GM21367 (cell line): ENCODE measurements around the gene SLC25A21.

Source experiments
- ATAC-seq: cut with Tn5 transposase; IDR thresholded peaks from one replicate; pipeline ENCODE4 v1.9.1; 2021; ENCODE audit not compliant: unreplicated experiment

Gene SLC25A21

DNA sequence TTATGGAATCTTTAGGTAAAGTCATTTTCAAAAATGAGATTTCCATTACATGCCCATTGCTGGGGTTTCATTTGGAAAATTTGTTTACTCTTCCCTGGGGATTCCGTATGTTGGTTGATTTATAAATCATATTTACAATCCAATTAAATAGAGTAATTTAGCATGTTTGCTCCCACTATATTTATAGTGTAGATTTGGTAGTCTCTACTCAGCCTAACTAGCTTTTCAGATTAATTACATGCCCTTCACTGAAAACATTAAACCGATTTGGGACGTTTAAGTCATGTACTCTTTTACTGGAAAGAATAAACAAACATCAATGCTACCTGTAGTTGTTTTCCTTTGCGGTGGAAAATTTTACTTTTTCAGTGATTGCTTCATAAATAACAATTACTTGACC lies 500.3 kb downstream of the SLC25A21 start:
- no peak for ATAC-seq

DNA sequence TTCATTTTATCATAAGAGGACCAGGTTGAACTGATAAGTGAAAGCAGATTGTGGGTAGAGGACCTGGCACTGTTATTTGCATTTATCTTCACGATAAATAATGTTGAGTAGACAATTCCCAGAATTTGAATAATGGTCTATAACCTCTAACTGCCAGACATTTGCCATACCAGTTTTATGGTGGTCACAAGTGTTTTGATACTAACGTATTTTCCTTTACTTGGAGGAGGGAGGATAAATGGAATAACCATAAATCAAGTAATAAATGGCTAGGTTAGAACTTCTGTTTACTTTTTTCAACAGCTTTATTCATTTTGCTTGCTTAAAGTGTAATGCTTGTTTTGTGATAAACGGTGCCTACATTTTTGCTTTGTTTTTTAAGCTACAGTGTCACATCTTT lies 501.3 kb downstream of the SLC25A21 start:
- no peak for ATAC-seq

DNA sequence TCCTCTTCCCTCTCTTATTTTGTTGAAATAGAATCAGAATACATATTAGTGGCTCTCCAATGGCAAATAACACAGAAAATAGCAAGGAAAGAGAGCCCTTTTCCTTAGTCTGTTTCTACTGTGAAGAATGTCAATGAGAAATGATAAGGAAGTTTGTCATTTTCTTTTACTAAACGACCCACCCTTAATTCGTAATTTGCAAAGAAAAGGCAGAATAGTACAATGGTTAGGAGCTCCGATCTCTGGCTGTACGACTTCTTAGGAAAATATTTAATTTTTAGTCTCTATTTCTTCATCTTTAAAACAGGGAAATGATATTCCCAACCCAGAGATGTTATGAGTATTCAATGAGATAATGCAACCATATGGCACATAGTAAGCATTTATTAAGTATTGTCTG lies 504.7 kb downstream of the SLC25A21 start:
- ATAC-seq, result no peak

DNA sequence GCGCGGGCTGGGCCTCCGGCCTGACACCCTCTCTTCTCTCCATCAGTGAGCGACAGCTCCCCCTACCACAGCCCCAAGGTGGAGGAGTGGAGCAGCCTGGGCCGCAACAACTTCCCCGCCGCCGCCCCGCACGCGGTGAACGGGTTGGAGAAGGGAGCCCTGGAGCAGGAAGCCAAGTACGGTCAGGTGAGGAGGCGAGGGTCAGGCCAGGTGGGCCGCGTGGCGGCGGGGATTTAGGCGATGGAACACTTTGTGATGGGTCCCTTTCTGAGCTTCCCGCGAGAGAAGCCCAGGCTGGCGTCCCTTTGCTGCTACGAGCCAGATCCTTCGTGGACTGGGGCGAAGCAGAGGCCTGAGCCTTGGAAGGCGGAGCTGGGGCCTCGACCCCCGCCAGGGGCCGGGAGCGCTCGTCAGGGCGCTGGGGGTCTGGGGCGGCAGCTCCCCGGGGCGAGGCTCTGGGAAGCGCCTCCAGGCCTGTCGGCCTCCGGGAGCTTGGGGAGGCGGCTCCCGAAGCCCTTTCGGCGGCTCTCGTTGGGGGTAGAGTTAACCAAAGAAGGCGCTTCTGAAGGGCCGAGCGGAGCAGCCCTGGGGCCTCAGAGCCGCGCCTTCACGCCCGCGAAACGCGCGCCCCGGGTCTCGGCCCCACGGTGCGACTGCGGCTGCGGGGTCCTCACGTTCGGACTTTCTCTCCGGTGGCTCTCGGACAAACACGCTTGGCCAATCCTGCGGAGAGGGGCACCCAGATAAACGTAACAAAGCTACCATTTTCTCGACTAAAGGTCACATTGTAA lies 505.8 kb downstream of the SLC25A21 start:
- no peak for ATAC-seq

DNA sequence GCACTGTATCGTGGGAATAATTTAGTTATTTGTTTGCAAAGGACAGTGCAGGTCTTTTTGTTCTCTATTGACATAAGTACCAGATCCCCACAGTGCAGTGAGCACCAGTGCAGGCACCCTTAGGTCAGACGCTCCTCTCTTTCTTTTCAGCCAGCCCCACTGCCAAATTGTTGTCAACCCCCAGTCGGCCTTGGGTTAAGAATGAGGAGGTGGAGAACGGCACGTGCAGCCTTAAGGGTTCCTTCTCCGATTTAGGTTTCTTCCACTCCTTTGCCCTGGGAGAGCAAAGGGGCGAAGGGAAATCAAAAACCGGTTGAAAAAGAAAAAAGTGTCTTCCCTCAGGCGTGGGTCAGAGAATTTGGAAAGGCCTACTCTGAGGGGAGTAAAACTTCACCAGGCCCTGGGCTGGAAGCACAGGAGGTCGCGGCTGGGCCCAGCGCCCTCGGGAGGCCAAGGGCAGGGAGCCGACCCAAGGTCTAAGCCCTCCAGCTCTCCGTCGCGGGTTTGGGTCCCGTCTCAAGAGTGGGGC lies 506.5 kb downstream of the SLC25A21 start:
- no peak for ATAC-seq

DNA sequence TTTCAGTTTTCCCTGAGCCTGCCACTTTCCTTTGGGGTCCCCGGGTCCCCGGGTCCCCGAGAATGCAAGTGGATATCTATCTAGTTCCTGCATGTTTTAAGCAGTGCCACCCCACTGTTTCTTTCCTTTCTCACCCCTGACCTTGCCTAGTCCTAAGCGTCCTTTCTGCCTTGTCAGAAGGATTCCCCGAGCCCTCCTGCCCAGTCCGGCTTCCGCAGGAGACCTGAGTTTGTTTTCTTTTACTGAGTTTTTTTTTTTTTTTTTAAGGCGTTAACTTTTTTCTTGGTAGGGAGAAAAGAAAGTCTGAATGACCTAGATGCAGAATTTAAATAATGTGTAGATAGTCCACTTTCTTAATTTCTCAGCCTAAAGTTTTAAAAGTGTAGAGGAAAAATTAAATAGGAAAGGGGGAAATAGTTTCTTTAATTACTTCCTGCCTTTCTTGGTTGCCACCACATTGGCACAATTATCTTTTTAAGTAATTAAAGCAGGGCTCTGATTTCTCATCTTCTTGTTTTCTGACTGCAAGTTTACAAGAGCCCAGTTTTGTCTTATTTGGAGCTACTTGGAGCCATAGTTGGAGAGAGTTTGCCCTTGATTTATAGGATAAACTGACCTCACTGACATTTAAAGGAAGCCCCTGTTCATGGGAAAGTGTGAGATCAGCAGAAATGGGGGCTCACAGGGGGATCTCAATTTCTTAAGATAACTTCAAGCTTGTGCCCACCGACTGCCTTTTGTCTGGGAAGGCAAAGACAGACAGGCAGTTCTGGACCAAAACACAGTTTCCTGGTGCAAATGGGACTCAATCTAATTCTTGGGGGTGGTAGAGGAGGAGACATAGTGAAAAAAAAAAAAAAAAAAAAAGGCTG lies 507.8 kb downstream of the SLC25A21 start:
- no peak for ATAC-seq

DNA sequence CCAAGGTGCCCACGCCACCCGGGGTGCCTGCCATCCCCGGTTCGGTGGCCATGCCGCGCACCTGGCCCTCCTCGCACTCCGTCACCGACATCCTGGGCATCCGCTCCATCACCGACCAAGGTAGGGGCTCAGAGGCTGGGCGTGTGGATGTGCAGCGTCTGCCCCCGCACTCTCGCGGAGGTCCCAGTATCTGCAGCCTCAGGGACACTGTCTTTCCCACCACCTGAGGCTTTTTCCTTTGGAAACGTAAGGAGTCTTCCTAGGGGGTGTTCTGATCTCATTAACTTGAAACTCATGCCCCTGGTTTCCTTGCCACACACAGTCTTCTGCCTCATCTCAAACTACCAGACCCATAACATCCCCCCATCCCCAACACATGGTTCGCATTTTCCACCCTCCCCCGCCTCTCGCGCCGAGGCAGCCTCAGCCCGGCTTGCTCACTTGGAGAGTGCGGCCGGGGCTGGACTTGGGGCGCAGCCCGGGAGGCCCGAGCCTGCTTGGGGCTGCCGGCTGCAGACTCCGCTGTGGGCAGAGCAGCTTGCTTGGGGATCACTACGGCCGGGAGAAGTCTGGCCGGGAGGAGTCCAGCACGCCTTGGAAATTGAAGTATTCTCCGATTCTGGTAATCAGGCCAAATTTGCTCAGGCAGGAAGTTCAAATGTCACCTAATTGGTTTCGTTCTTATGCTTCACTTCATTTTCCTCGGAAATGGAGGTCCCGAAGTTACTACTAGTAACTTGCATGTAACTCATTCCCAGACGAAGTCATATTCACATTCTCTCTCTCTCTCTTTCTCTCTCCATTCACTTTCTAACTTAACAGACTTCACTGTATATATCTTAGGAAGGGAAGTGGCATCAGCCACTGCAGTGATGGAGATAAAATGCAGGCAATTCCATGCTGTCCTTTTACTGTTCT lies 508.7 kb downstream of the SLC25A21 start:
- no peak for ATAC-seq

DNA sequence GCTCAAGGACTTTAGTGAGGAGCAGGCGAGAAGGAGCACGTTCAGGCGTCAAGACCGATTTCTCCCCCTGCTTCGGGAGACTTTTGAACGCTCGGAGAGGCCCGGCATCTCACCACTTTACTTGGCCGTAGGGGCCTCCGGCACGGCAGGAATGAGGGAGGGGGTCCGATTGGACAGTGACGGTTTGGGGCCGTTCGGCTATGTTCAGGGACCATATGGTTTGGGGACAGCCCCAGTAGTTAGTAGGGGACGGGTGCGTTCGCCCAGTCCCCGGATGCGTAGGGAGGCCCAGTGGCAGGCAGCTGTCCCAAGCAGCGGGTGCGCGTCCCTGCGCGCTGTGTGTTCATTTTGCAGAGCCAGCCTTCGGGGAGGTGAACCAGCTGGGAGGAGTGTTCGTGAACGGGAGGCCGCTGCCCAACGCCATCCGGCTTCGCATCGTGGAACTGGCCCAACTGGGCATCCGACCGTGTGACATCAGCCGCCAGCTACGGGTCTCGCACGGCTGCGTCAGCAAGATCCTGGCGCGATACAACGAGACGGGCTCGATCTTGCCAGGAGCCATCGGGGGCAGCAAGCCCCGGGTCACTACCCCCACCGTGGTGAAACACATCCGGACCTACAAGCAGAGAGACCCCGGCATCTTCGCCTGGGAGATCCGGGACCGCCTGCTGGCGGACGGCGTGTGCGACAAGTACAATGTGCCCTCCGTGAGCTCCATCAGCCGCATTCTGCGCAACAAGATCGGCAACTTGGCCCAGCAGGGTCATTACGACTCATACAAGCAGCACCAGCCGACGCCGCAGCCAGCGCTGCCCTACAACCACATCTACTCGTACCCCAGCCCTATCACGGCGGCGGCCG lies 509.6 kb downstream of the SLC25A21 start:
- ATAC-seq, result no peak

DNA sequence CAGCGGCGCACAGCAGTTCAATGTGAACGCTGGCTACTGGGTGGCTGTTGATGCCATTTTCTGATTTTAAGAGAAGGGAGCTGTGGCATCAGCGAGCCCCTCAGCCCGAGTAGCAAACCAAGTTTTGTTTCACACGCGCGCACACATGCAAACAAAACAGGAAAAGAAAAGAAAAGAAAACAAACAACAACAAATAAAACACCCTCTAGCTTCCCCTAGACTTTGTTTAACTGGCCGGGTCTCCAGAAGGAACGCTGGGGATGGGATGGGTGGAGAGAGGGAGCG lies 510.2 kb downstream of the SLC25A21 start:
- ATAC-seq, result no peak

DNA sequence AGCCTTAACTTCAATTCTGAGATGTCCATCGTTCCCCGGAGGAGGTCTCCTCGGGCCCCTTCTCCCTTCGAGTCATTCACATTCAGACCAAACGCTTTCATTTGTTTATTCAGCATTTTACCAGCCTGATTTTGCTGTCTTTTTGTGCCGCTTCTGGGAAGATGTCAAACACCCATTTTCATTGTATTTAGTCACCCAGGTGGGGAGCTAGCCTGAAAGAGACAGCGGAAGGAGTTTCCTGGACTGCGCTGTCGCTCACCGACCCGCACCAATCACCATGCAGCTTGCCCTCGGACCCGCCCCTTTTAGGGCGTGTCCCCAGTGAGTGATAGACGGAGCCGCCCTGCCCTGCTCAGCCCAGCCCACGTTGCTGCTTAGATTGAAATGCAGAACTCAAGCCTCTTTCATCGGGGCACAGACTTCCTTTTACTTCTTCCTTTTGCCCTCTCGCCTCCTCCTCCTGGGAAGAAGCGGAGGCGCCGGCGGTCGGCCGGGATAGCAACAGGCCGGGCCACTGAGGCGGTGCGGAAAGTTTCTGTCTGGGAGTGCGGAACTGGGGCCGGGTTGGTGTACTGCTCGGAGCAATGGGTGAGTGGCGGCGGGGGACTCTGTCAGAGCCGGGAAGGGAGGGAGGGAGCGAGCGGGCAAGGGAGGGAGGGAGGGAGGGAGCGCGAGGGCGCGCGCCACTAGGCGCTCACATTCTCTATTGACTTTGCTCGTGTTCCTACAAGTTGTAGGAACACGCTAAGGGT lies 510.7 kb downstream of the SLC25A21 start, which contains the start of gene PAX9:
Gene PAX9, plus strand, starts transcription at position 355 of the 752 bp plus-strand sequence. Its CDS starts 230 bp downstream, at position 585.
- ATAC-seq, result no peak

DNA sequence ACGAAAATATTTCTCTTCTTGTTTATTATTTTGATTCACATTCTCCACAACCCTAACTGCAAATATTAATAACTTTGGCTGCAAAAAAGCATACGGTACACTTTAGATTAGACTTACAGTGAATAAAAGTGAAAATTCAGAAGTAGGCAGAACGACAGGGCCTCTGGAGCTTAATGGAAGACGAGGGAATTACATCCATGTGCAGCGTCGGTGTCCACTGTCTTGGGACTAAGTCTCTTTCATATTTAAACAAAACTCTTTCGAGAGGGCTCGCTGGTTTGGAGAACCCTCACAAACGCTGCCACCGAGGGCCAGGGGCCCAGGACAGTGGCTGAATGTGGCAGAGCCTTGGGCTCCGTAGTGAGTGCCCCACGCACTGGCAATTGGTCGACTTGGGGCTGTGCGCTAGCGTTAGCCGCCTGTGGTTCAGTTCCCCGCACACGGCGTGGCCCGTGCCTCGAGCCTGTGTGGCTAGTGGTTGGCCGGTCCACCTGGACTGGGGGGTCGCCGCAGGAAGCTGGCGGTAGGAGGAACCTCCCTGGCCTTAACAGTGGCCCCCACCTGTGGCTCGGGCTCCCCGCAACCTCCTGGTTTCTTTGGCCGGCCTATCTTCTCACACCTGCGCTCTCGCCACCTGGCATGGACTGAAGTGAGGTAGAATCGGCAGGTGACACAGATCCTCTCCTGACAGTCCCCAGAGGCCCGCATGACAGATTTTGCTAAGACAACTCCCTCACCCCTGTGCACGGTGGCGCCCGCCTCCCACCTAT lies 511.5 kb downstream of the SLC25A21 start:
- no peak for ATAC-seq

DNA sequence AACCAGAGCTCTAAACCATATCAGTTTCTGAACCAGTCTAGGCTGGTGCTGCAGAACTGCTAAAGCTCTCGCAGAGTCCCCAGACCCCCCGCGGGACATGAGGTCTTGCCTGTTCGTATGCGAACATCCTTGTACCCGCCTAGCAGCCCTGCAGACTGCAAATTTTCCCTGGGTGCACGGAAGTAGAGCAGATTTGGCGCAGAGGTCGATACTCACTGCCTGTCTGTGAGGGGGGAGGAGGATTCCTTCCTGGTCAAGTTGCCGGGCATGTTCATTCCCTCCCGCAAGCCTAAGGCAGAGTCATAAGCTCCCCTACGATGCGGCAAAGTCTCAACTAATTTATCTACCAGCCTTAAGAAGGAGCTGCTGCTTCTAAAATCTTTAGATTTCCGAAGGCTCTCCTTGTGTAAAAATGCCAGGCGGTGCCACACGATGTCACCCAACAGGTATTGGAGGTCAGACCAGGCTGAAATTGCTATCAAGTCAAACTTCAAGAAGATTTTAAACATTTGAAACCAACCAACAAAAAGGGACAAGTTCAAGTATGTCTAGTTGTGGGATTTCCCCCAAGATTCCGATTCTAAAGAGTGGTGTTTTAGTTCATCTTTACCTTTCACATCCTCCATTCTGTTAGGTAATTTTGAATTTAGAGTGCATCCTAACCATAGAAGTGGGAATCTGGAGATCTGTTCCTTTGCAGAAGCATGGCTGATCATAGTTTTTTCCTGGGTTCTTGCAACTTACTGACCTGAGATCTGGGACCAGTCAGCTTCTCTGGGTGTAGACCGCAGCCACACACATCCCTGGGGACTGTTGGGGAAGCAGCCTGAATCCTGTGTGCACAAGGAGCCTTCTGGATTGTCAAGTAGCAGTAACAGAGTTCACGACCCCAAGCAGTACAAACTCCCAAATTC lies 512.3 kb downstream of the SLC25A21 start:
- ATAC-seq, result no peak

DNA sequence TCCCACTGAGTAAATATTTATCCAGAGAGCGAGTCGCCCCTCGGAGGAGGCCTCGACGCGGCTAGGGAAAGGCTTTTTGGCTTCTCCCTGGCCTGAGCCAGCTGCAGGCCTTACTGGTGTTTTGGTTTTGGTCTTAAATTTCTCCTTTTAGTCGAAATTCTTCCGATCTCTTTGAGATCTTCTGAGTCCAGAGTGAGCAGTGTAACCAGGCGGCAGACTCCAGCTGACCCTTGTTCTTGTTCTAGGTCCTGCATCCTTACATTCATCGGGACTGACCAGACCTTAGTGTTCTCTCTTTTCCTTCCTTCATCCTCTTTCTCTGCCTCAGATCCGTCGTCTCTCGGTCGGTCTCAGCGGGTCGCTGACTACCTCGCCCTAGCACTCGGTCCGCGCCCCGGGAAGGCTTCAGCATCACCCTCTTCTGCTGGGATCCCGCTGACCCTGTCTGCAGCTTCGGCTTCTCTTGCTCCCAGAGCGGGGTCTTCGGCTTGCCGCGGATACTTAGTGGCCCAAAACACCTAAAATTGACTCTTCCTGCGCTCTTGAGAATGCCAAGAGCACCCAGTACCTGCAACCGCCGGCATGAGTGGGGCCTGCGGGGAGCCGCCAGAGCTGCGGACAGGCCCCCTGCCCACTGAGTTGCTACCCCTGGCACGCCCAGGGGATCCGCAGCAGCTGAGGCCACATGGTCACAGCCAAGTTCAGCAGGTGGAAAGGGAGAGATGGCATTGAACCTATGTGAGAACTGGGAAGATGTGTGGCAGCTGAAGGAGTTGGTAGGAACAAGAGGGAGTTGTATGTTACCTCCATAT lies 513.2 kb downstream of the SLC25A21 start:
- no peak for ATAC-seq

DNA sequence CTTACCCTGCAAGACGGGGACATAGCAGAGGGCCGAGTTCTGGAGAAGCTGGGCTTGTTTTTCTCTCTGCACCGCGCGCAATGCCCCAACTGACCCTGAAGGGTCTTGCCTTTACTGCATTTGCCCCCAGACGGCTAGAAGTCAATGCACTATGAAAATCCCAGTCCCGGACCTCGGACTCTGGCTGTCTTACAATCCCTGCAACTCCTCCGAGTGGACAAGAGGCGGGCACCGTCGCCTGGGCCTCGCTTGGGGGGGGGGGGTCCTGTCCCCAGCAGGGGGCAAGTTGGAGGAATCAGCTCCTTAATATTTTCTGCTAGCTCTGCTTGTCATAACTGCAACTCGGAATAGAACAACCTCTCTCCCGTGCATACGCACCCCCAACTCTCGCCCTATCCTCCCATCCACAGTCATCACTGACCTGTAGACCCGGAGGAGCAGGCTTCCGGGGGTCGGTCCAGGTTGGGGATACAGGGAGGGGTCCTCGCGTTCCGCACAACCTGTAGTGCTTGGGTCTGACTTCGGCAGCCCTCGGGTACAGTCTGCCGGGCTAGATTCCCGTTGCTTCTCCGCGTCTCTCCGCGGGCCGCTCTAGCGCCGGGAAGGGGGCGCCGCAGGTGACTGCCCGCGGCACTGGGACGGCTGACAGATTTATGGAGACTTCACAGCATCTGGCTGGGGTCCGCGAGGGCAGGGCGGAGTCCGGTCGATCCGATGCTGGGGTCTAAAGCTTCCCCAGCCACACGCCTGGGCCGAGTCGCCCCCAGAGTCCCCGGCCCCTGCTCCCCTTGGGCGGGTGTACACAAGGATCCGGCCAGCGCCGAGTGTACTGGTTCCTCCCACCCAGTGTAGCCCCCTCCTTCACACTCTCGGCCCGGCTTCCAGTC lies 514.0 kb downstream of the SLC25A21 start:
- ATAC-seq, result no peak

DNA sequence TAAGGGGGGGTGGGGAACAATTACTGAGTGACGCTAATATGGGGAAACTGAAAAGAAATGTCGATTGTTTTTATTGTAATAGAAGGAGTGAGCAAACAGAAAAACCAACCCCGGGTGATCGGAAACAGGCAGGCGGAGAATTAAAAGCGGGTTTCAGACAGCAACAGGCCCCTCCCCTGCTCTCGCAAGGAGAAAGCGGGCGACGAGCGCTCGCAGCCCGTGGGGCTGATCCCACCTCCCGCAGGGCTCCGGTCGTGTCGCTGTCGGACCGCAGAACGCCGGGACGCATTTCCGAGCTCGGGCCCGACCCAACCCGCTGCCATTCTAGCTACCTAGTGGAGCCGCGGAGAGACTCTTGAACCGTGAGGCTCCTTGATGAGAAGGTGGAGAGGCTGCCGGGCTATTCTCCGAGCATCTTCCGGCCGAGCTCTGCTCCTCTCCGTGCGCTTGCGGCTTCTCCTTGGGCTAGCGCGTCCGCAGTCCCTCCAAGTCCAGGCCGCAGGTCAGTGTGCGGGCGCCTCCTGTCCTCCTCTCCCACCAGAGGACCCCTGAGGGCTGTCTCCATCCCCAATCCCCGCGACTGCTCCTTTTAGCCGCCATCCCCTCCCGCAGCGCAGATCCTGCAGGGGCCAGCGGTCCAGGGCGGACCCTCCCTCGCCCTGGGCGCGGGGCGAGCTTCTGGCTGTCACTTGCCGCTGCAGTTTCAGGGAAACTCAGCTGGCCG lies 514.8 kb downstream of the SLC25A21 start:
- no peak for ATAC-seq
